BJ (cell line): ENCODE results near the gene RAD51D. TPM values are rescaled to one million over a fixed set of nuclear protein-coding genes. Genes with fewer than 3 reads are reported as not detected.

Source experiments
- CTCF ChIA-PET: fragments of 350-600 bp; formaldehyde crosslinking; extraction: SDS; loops from one replicate; lab custom pipeline; 2021; ENCODE audit warnings: antibody characterized with exemption, inconsistent platforms; lab: Yijun Ruan, JAX
- POLR2A ChIA-PET: fragments of 300-600 bp; sonication (Branson Sonifier 250); formaldehyde crosslinking; extraction: SDS; loops from one replicate; lab custom pipeline; 2021; ENCODE audit warnings: antibody characterized with exemption; lab: Charles Lee
- DNase-seq: peaks from one replicate; pipeline ENCODE4 v3.0.0-alpha.2; 2011; ENCODE audit warnings: low read depth
- H3K27me3 ChIP-seq: 2 replicates; pipeline ENCODE4 v1.6.0; 2011; ENCODE audit warnings: low read length; ENCODE audit not compliant: control insufficient read depth, insufficient read depth
- H3K36me3 ChIP-seq: 2 replicates; pipeline ENCODE4 v1.5.1; 2011; ENCODE audit warnings: low read length; ENCODE audit not compliant: control insufficient read depth, insufficient read depth
- H3K4me3 ChIP-seq: 2 replicates; pipeline ENCODE4 v1.5.1; 2011; ENCODE audit warnings: low read depth, mild to moderate bottlenecking, control low read depth, low read length
- polyA plus RNA-seq: library from polyadenylated mRNA; depleted of rRNA; stranded (reverse); fragments of >200 nt; gene quantifications from 2 replicates; pipeline ENCODE4 v1.2.3, GENCODE V29; 2011
- TF ChIP-seq, protein P1 (sequence below): IDR thresholded peaks from 2 replicates; pipeline ENCODE4 v1.5.1; 2011; ENCODE audit warnings: low read depth, mild to moderate bottlenecking, control low read depth, inconsistent platforms, low read length, moderate library complexity; ENCODE audit not compliant: insufficient read depth

The RAD51D gene
- polyA plus RNA-seq, 1 experiment: 16.1 TPM

DNA sequence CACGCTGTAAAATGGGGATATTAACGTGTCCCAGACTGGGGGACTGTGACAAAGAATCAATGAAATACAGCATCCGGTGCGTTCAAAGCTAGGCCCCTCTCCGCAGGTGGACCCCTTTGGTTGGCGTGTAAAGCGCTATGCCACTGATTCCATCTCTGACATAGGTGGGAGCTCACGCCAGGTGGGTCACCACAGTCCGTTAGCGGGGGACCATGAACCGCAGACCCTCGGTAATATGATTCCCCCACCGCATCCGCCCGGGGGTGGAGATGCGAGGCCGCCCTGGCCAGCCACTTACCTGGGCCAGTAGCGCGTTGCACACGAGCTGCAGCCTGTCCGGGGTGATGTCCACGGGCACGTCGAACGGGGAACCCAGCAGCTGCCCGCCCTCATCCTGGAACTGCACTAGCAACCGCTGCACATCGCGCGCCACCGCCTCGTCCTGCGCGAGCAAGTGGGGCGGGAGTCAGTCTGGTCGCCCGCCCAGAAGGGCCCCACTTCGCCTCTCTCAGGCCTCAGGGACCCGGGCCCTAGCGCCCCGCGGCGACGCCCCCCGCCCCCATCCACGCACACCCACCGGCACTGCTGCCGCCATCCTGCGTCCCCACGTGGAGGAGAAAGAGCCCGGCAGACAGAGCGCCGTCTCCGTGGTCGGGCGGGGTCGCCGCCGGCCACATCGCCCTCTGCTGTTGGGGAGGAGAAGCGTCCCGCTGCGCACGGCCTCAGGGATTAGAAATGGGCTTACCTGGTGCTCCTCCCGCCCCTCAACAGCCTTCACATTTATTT, 22.2 kb upstream of the RAD51D start, which contains the start of gene NLE1:
NLE1 (minus strand) TSS at position 623 of the 786 bp plus-strand sequence; CDS start at position 595, 28 bp downstream.
- TF ChIP-seq, protein P1, sequence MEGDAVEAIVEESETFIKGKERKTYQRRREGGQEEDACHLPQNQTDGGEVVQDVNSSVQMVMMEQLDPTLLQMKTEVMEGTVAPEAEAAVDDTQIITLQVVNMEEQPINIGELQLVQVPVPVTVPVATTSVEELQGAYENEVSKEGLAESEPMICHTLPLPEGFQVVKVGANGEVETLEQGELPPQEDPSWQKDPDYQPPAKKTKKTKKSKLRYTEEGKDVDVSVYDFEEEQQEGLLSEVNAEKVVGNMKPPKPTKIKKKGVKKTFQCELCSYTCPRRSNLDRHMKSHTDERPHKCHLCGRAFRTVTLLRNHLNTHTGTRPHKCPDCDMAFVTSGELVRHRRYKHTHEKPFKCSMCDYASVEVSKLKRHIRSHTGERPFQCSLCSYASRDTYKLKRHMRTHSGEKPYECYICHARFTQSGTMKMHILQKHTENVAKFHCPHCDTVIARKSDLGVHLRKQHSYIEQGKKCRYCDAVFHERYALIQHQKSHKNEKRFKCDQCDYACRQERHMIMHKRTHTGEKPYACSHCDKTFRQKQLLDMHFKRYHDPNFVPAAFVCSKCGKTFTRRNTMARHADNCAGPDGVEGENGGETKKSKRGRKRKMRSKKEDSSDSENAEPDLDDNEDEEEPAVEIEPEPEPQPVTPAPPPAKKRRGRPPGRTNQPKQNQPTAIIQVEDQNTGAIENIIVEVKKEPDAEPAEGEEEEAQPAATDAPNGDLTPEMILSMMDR: peak; percentile 99
- DNase-seq: no peak
- Histone ChIP-seq H3K36me3 (peaks cover 8% of the 10 kb centered on the region), H3K4me3 (peak within 1 kb of the TSS; percentile 94), H3K27me3 (no peaks in the 10 kb centered on the region)
- POLR2A ChIA-PET: no interaction called here
- CTCF ChIA-PET: interaction anchor here (0.6 to 1.8 kb wide), 10 partner anchors 11 to 722 kb away, joined by 3 to 6 read pairs (median 4); no protein-coding TSS in a partner anchor

DNA sequence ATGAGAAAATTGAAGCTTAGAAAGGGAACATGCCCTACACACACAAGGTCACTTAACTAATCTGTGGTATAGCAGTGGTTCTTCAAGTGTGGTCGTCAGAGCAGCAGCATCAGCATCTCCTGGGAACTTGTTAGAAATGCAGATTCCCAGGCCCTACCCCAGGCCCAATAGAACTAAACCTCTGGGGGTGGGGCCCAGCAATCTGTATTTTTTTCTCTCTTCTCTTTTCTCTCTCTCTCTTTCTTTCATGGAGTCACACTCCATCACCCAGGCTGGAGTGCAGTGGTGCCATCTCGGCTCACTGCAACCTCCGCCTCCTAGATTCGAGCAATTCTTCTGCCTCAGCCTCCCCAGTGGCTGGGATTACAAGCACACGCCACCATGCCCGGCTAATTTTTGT, 18.6 kb upstream of the RAD51D start:
- peaks cover 26% of the 10 kb centered on the region for H3K36me3 ChIP-seq
- H3K4me3 ChIP-seq: no peak overlapping the region
- ChIA-PET POLR2A (no interaction called here), CTCF (interaction anchor here (1.2 kb wide), 1 partner anchor 19 kb away, joined by 3 read pairs; no protein-coding TSS in a partner anchor)
- TF ChIP-seq, protein P1: no peak
- no peak for DNase-seq
- no peaks in the 10 kb centered on the region for H3K27me3 ChIP-seq

DNA sequence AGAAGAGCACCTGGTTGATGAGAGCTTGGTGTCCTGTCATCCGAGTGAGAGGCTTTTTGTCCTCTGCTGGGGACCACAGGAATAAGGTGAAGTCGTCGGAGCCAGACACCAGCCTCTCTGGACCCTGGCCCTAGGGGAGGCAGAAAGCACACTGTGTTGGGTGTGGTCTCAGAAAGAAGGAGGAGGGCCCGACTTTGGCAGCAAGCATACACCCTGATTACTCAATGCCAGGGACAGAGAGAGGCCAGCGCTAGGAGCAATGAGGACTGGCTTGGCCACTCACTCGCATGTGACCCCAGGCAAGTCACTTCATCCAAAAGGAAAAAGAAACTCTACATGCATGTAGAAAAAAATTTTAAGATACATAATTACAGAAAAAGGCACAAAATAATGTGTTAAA, 15.7 kb upstream of the RAD51D start:
- no peaks in the 10 kb centered on the region for H3K27me3 ChIP-seq
- TF ChIP-seq, protein P1: no peak
- CTCF ChIA-PET: interaction anchor here (0.7 kb wide), 1 partner anchor 15 kb away, joined by 3 read pairs; the partner anchor contains the start of gene RAD51D
- DNase-seq: no peak
- H3K4me3 ChIP-seq: no peak overlapping the region
- POLR2A ChIA-PET: no interaction called here
- H3K36me3 ChIP-seq: peaks cover 33% of the 10 kb centered on the region

DNA sequence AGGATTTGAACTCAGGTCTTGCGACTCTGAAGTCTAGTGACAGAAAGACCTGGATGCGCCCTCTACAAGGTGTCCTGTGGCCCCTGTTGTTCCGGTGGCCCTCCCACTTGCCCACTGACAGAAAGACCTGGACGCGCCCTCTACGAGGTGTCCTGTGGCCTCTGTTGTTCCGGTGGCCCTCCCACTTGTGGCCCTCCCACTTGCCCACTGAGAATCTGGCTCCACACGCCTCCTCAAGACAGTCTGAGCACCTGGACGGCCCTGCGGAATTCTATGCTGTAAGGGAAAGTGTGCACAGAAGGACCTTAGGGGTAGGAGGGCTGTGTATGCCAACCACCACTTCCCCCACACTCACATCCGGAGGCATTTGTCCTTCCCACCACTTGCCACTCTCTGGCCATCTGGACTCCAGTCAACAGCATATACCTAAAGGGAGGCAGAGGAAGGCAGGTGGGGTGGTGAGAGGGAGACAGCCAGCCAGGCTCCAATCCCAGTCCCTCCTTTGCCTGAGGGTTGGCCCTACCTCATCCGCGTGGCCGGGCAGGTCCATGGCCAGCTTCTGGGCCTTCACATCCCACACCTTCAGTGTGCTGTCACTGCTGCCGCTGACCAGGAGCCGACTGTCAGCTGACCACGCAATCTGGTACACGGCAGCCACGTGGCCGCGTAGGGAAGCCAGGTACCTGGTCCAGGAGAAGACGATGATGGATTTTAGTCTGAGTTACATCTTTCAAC, 13.3 kb upstream of the RAD51D start:
- H3K27me3 ChIP-seq: no peaks in the 10 kb centered on the region
- H3K36me3 ChIP-seq: peaks cover 31% of the 10 kb centered on the region
- TF ChIP-seq, protein P1: no peak
- no peak for DNase-seq
- POLR2A ChIA-PET: no interaction called here
- H3K4me3 ChIP-seq: no peak overlapping the region
- CTCF ChIA-PET: interaction anchor here (1.2 kb wide), 1 partner anchor 13 kb away, joined by 4 read pairs; the partner anchor contains the start of gene RAD51D

DNA sequence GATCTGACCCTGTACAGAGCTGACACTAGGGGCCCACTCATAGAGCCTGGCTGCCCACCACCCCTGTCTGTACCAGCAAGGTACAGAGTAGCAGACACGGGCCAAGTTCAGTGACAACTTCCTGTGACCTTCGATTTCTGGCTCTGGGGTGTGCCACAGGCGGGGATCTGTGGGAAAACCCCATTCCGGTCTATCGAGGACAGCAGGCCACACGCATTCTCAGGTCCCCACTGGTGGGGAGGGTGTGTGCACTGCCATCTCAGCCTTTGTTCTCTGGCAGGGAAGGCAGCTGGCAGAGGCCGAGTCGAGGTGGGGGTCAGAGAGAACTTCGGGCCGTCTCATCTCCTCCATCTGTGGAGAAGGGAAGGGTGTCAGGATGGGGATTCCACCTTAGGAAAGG, 12.4 kb upstream of the RAD51D start:
- Histone ChIP-seq H3K36me3 (peaks cover 28% of the 10 kb centered on the region), H3K27me3 (no peaks in the 10 kb centered on the region), H3K4me3 (no peak overlapping the region)
- ChIA-PET CTCF (interaction anchor here (2.1 to 2.3 kb wide), 2 partner anchors 10 to 13 kb away, joined by 6 to 8 read pairs; partner anchors contain the start of gene NLE1), POLR2A (no interaction called here)
- TF ChIP-seq, protein P1: no peak
- no peak for DNase-seq
